Spleen (tissue), 11 donors: ENCODE results near the gene DNAJC17. TPM values are rescaled to one million over a fixed set of nuclear protein-coding genes. Genes with fewer than 3 reads are reported as not detected.

Experiments
- DNase-seq: peaks from one replicate; pipeline ENCODE4 v3.0.0-alpha.2; 2020
- H3K27ac ChIP-seq, 8 donors: fragments of 200-600 bp; sonication (generic) in 7 of 8; 1 replicate in 4 of 8; 2 replicates in 4 of 8; pipeline versions ENCODE4 v1.5.0 to v1.8.0; 2016 to 2021; ENCODE audit warnings: inconsistent platforms in 4 of 8, mild to moderate bottlenecking in 4 of 8, moderate library complexity in 1 of 8
- H3K27me3 ChIP-seq, 7 donors: fragments of 200-600 bp; sonication (generic) in 6 of 7; replicated peaks in 1 of 7; 1 replicate in 4 of 7; 2 replicates in 3 of 7; pipeline versions ENCODE4 v1.5.0 to v1.8.0; 2016 to 2021; ENCODE audit warnings: inconsistent platforms in 3 of 7, mild to moderate bottlenecking in 1 of 7
- H3K36me3 ChIP-seq, 6 donors: fragments of 200-600 bp; sonication (generic) in 5 of 6; 1 replicate in 4 of 6; 2 replicates in 2 of 6; pipeline versions ENCODE4 v1.5.0 to v1.8.0; 2016 to 2021; ENCODE audit warnings: inconsistent platforms in 2 of 6
- H3K4me1 ChIP-seq, 6 donors: fragments of 200-600 bp; sonication (generic) in 5 of 6; 1 replicate in 3 of 6; 2 replicates in 3 of 6; pipeline versions ENCODE4 v1.5.0 to v1.8.0; 2016 to 2021; ENCODE audit warnings: inconsistent platforms in 3 of 6
- H3K4me3 ChIP-seq, 8 donors: fragments of 200-600 bp; sonication (generic) in 7 of 8; 1 replicate in 4 of 8; 2 replicates in 4 of 8; pipeline versions ENCODE4 v1.5.0 to v1.8.0; 2016 to 2021; ENCODE audit warnings: inconsistent platforms in 4 of 8, mild to moderate bottlenecking in 4 of 8, moderate library complexity in 2 of 8
- H3K9me3 ChIP-seq, 8 donors: fragments of 200-600 bp; sonication (generic) in 7 of 8; 1 replicate in 4 of 8; 2 replicates in 4 of 8; pipeline versions ENCODE4 v1.5.0 to v1.8.0; 2016 to 2021; ENCODE audit warnings: inconsistent platforms in 4 of 8
- POLR2A ChIP-seq, 3 donors: fragments of 450-650 bp; IDR thresholded peaks; one replicate each; pipeline ENCODE4 v1.5.1; 2017; ENCODE audit warnings: antibody characterized with exemption in 3 of 3, mild to moderate bottlenecking in 1 of 3
- POLR2AphosphoS5 ChIP-seq, 3 donors: sonication (generic); formaldehyde crosslinking; IDR thresholded peaks; one replicate each; pipeline ENCODE4 v1.5.1; 2017; ENCODE audit warnings: antibody characterized with exemption in 3 of 3
- WGBS, 5 donors: extraction: QIAGEN DNeasy Blood & Tissue Kit in 3 of 5; methylation state at CpG; one replicate each; pipeline versions ENCODE4 v1.1.5 to v1.1.7; 2013 to 2018; 5-methylcytosine and 5-hydroxymethylcytosine counted together
- intact Hi-C: fragments of 100-400 bp; cut with DNase I; formaldehyde crosslinking; loops from one replicate; pipeline ENCODE4 v1.15.0; 2023; ENCODE audit warnings: low total_unique reads
- polyA plus RNA-seq, 3 donors: library from polyadenylated mRNA; stranded (reverse); fragments of 200-250 nt; gene quantifications; one replicate each; pipeline ENCODE4 v1.2.1, GENCODE V29; 2013
- total RNA-seq, 7 donors: library from RNA; depleted of rRNA in 3 of 7; stranded (reverse); fragments of >200 nt in 3 of 7; fragmentation: NEBNext Ultra II Directional in 4 of 7; extraction: Animal tissue kit (Norgen Biotek cat#: 25700) in 4 of 7; gene quantifications; one replicate each; pipeline versions ENCODE4 v1.1.0 to v1.2.1, GENCODE V29; 2016 to 2021
- TF ChIP-seq, protein P1 (sequence below), 11 experiments: fragments of 200-600 bp in 7 of 11; fragments of 450-650 bp in 4 of 11; sonication (generic) in 4 of 11; IDR thresholded peaks in 8 of 11; conservative IDR thresholded peaks in 3 of 11; 1 replicate in 7 of 11; 2 replicates in 4 of 11; pipeline versions ENCODE4 v1.4.0 to v1.8.0; 2016 to 2021; ENCODE audit warnings: antibody characterized with exemption in 11 of 11, inconsistent platforms in 4 of 11, mild to moderate bottlenecking in 1 of 11
- donor health status: healthy with polysubstance abuse.
- donor health status: DM: no; HTN: no; CAD: no; lungs with moderate emphysema.
- donor health status: DM: no; HTN: no; CAD: no.
- donor health status: Bipolar disorder and iron deficiency.
- donor health status: healthy.
- donor health status: DM: no; HTN: no; CAD: no.
- donor health status: DM: yes; HTN: yes; CAD: no.

DNAJC17 gene
- total and polyA plus RNA-seq, 10 donors = 16.2 to 61.5 (median 44.7) TPM

DNA sequence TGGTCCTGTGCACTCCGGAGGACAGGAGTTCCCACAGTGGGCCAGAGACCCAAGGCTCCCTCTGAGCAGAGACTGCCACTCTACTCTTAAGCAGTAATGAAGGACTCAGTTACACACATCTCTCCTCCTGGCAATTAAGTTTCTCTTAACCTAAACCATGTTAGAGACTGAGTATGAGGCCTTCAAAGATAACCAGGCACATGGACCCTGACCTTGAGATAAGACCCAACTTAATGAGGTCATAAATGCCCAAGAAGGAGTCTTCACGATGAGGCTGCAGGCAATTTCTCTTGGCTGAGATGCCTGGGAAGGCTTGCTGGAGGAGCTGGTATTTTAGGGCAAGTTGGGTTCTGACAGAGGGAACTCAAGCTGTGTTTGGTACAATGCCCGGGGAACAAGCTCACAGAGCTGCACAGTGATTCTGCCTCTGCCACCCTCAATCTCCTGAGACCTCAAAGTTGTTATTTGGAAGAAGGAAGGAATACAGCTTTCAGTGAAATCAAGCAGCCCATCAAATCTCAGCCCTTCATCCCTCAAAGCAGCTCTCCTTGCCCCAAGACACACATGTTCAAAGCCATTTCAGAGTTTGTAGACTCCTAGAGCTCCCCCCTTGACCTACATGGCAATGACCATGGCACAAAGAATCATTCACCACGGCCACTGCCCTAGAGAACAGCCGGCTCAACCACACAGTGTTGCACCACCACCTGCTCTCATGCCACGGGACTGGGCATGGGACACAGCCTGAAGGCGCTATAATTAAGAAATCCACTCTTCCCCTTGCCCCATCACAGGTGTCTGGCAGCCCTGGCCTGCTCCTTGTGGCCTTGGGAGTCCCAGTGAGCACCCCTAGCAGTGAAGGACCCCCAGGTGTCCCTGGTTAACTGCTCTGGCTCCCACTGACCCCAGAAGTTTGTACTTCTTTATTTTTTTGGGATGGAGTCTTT is 59.3 kb downstream of the DNAJC17 start:
- Histone ChIP-seq H3K4me1 (peaks cover 2 to 56% (median 16%) of the 10 kb centered on the region in 6 donors), H3K9me3 (no peaks in the 10 kb centered on the region), H3K27ac (no peak overlapping the region), H3K36me3 (peaks cover 3 to 99% (median 52%) of the 10 kb centered on the region in 6 donors), H3K4me3 (no peak overlapping the region), H3K27me3 (no peaks in the 10 kb centered on the region)
- TF ChIP-seq POLR2AphosphoS5 (IDR thresholded peaks at IDR 0.05) (no peak), POLR2A (IDR thresholded peaks at IDR 0.05) (no peak)
- TF ChIP-seq, protein P1, sequence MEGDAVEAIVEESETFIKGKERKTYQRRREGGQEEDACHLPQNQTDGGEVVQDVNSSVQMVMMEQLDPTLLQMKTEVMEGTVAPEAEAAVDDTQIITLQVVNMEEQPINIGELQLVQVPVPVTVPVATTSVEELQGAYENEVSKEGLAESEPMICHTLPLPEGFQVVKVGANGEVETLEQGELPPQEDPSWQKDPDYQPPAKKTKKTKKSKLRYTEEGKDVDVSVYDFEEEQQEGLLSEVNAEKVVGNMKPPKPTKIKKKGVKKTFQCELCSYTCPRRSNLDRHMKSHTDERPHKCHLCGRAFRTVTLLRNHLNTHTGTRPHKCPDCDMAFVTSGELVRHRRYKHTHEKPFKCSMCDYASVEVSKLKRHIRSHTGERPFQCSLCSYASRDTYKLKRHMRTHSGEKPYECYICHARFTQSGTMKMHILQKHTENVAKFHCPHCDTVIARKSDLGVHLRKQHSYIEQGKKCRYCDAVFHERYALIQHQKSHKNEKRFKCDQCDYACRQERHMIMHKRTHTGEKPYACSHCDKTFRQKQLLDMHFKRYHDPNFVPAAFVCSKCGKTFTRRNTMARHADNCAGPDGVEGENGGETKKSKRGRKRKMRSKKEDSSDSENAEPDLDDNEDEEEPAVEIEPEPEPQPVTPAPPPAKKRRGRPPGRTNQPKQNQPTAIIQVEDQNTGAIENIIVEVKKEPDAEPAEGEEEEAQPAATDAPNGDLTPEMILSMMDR (IDR thresholded peaks at IDR 0.05 in 8 of 11, conservative IDR thresholded peaks at IDR 0.05 in 3 of 11) = no peak
- intact Hi-C loops = no loop called here
- WGBS, 5 donors = 65 to 87% (median 81%) methylated on average over 5 to 7 of the region's 7 CpGs
- DNase-seq = no peak

DNA sequence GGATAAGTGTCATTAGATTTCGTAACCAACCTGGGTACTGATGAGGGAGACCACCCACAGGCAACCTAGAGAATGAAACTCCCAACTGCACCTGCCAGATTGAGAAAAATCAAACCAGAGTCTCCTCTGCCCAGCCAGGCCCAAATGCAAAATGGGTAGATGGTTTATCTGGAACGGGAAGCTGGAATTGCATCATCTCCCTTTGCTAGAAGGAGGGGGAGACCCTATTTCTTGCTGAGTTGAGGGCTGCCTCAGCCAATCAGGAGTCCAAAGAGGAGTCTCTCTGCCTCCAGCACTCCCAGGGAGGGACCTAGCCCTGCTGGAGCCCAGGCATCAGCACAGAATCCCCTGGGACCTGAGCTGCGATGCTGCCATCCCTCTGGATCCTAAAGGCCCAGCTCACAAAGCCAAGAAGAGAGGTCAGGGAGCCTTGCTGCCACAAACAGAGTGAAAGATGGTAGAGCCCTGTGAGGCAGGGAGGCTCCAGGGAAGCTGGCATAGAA is 60.3 kb downstream of the DNAJC17 start:
- peaks cover 0 to 46% (median 8%) of the 10 kb centered on the region in 6 donors for H3K4me1 ChIP-seq
- intact Hi-C loops = no loop called here
- peaks cover 3 to 99% (median 56%) of the 10 kb centered on the region in 6 donors for H3K36me3 ChIP-seq
- no peak for DNase-seq
- no peak overlapping the region for H3K4me3 ChIP-seq
- no peaks in the 10 kb centered on the region for H3K27me3 ChIP-seq
- H3K27ac ChIP-seq = peak overlapping the region in 1 of 8 donors; percentile 62
- H3K9me3 ChIP-seq = no peaks in the 10 kb centered on the region
- 65 to 84% (median 77%) methylated on average over 3 of the region's 3 CpGs for WGBS, 5 donors
- no peak for TF ChIP-seq POLR2AphosphoS5 (IDR thresholded peaks at IDR 0.05)
- TF ChIP-seq POLR2A (IDR thresholded peaks at IDR 0.05) = no peak
- TF ChIP-seq, protein P1 (IDR thresholded peaks at IDR 0.05 in 8 of 11, conservative IDR thresholded peaks at IDR 0.05 in 3 of 11) = no peak

DNA sequence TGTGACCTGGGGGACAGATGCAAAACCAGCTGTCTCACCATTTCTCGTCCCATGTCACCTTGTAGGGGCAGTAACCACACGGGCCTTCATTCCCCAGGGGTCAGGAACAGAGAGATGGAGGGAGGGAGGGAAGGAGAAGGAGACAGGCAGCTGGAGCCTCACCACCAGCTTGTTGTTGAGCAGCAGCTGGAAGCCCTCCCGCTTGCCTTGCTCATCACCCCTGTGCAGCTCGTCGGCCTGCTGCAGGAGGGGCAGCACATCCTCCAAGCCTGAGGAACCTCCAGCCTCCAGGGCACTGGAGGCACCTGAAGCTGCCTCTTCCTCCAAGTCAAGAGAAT is 62.5 kb downstream of the DNAJC17 start:
- Histone ChIP-seq H3K9me3 (no peaks in the 10 kb centered on the region), H3K27me3 (no peaks in the 10 kb centered on the region), H3K36me3 (peaks cover 0 to 99% (median 50%) of the 10 kb centered on the region in 6 donors), H3K27ac (peak overlapping the region in 3 of 8 donors; percentile 62 to 80 (median 67)), H3K4me3 (no peak overlapping the region), H3K4me1 (peaks cover 0 to 40% (median 5%) of the 10 kb centered on the region in 6 donors)
- WGBS, 5 donors = 78 to 90% (median 85%) methylated on average over 4 to 5 of the region's 5 CpGs
- no peak for DNase-seq
- TF ChIP-seq, protein P1 (IDR thresholded peaks at IDR 0.05 in 8 of 11, conservative IDR thresholded peaks at IDR 0.05 in 3 of 11) = no peak
- TF ChIP-seq POLR2A (IDR thresholded peaks at IDR 0.05) = no peak
- TF ChIP-seq POLR2AphosphoS5 (IDR thresholded peaks at IDR 0.05) = no peak
- intact Hi-C loops = no loop called here
